ENCODE measurements around the gene HES4. TPM values are rescaled to one million over a fixed set of nuclear protein-coding genes. Genes with fewer than 3 reads are reported as not detected.
A peak's percentile ranks its signal among the peaks of the same experiment; 100 is the strongest.

The HES4 gene
- total and polyA plus RNA-seq, 2 of the 13 experiments (the other 11 are each of a cell fraction or from before 2014, with no cell fraction given), result 8.8 to 10.6 TPM

GRCh38 chr1:1004780-1005697 is 5.1 kb upstream of the HES4 start (continued):
- TF ChIP-seq SIN3A (IDR thresholded peaks at IDR 0.05; ENCODE audit: borderline replicate concordance, low read depth, low read length) (peak; percentile 54; the same call in 1 of the 2 replicates), YY1 (IDR thresholded peaks at IDR 0.05; ENCODE audit: insufficient read depth, insufficient replicate concordance, low read depth, low read length) (peak; percentile 72), KIAA2018 (CRISPR knock-in tag; IDR thresholded peaks at IDR 0.05; ENCODE audit: borderline replicate concordance) (no peak), ZNF781 (CRISPR knock-in tag; IDR thresholded peaks at IDR 0.05; ENCODE audit: borderline replicate concordance, not compliant biosample characterization) (no peak), DNMT1 (CRISPR knock-in tag; IDR thresholded peaks at IDR 0.05) (no peak), SMARCE1 (IDR thresholded peaks at IDR 0.05; ENCODE audit: borderline replicate concordance) (no peak), FOSL1 (CRISPR knock-in tag; IDR thresholded peaks at IDR 0.05; ENCODE audit: borderline replicate concordance) (no peak), KMT2A (CRISPR knock-in tag; IDR thresholded peaks at IDR 0.05) (no peak), ELF3 (CRISPR knock-in tag; IDR thresholded peaks at IDR 0.05) (no peak), ZNF615 (CRISPR knock-in tag; IDR thresholded peaks at IDR 0.05; ENCODE audit: borderline replicate concordance) (no peak), MYC (CRISPR knock-in tag; IDR thresholded peaks at IDR 0.05; ENCODE audit: borderline replicate concordance) (peak; percentile 53; the same call in 1 of the 2 replicates), GPN1 (CRISPR knock-in tag; IDR thresholded peaks at IDR 0.05; ENCODE audit: borderline replicate concordance) (no peak)
- TF ChIP-seq, protein P1, sequence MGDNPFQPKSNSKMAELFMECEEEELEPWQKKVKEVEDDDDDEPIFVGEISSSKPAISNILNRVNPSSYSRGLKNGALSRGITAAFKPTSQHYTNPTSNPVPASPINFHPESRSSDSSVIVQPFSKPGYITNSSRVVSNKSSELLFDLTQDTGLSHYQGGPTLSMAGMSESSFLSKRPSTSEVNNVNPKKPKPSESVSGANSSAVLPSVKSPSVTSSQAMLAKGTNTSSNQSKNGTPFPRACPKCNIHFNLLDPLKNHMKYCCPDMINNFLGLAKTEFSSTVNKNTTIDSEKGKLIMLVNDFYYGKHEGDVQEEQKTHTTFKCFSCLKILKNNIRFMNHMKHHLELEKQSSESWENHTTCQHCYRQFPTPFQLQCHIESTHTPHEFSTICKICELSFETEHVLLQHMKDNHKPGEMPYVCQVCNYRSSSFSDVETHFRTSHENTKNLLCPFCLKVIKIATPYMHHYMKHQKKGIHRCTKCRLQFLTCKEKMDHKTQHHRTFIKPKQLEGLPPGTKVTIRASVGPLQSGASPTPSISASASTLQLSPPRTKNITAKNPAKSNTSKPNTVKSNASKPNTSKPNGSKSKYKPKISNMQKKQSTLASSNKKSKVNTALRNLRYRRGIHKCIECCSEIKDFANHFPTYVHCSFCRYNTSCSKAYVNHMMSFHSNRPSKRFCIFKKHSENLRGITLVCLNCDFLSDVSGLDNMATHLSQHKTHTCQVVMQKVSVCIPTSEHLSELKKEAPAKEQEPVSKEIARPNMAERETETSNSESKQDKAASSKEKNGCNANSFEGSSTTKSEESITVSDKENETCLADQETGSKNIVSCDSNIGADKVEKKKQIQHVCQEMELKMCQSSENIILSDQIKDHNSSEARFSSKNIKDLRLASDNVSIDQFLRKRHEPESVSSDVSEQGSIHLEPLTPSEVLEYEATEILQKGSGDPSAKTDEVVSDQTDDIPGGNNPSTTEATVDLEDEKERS (CRISPR knock-in tag; IDR thresholded peaks at IDR 0.05), result no peak
- TF ChIP-seq, protein P2, sequence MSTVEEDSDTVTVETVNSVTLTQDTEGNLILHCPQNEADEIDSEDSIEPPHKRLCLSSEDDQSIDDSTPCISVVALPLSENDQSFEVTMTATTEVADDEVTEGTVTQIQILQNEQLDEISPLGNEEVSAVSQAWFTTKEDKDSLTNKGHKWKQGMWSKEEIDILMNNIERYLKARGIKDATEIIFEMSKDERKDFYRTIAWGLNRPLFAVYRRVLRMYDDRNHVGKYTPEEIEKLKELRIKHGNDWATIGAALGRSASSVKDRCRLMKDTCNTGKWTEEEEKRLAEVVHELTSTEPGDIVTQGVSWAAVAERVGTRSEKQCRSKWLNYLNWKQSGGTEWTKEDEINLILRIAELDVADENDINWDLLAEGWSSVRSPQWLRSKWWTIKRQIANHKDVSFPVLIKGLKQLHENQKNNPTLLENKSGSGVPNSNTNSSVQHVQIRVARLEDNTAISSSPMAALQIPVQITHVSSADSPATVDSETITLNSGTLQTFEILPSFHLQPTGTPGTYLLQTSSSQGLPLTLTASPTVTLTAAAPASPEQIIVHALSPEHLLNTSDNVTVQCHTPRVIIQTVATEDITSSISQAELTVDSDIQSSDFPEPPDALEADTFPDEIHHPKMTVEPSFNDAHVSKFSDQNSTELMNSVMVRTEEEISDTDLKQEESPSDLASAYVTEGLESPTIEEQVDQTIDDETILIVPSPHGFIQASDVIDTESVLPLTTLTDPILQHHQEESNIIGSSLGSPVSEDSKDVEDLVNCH (CRISPR knock-in tag; IDR thresholded peaks at IDR 0.05), result no peak

All from HepG2 (cell line).